HEK293 (cell line): ENCODE results near the gene USP46.

Source experiments
- CTCF ChIA-PET: fragments of 350-600 bp; formaldehyde crosslinking; extraction: SDS; loops from one replicate; lab custom pipeline; 2021; ENCODE audit warnings: antibody characterized with exemption; lab: Yijun Ruan, JAX
- POLR2A ChIA-PET: fragments of 300-600 bp; formaldehyde crosslinking; extraction: SDS; loops from one replicate; lab custom pipeline; 2020; ENCODE audit warnings: antibody characterized with exemption, inconsistent platforms; lab: Yijun Ruan, JAX
- H3K27ac ChIP-seq: fragments of 200-500 bp; sonication (Bioruptor generic); 2 replicates; pipeline ENCODE4 v1.5.1; 2014; ENCODE audit warnings: low read depth, low read length, control low read depth, inconsistent platforms; ENCODE audit errors: extremely low read depth
- H3K36me3 ChIP-seq, 2 experiments: fragments of 200-500 bp in 1 of 2; sonication (Bioruptor generic) in 1 of 2; 1 replicate in 1 of 2; 2 replicates in 1 of 2; pipeline ENCODE4 v1.5.1; 2014 to 2017; ENCODE audit warnings: inconsistent platforms in 2 of 2, low read length in 2 of 2; ENCODE audit not compliant: control insufficient read depth in 2 of 2, insufficient read depth in 1 of 2
- H3K4me1 ChIP-seq: fragments of 200-500 bp; sonication (Bioruptor generic); 2 replicates; pipeline ENCODE4 v1.5.1; 2014; ENCODE audit warnings: mild to moderate bottlenecking, low read length, inconsistent platforms; ENCODE audit not compliant: control insufficient read depth, insufficient read depth
- H3K4me3 ChIP-seq: 2 replicates; pipeline ENCODE4 v1.5.1; 2011; ENCODE audit warnings: low read depth, mild to moderate bottlenecking, control low read depth, low read length, moderate library complexity
- H3K9me3 ChIP-seq: fragments of 200-500 bp; sonication (Bioruptor generic); 2 replicates; pipeline ENCODE4 v1.5.1; 2014; ENCODE audit warnings: low read depth, low read length, inconsistent platforms; ENCODE audit not compliant: control insufficient read depth, insufficient read depth
- ATF2 ChIP-seq: fragments of 450-650 bp; formaldehyde crosslinking; IDR thresholded peaks from 2 replicates; pipeline ENCODE4 v1.5.1; 2016; ENCODE audit warnings: missing biosample characterization, missing genetic modification characterization, low read depth
- CTCF ChIP-seq: fragments of 450-650 bp; formaldehyde crosslinking; IDR thresholded peaks from 2 replicates; pipeline ENCODE4 v1.5.1; 2016; ENCODE audit warnings: missing biosample characterization, missing genetic modification characterization
- GLI2 ChIP-seq: fragments of 450-650 bp; formaldehyde crosslinking; IDR thresholded peaks from 2 replicates; pipeline ENCODE4; 2017; ENCODE audit warnings: missing biosample characterization, missing genetic modification characterization, low read depth, borderline replicate concordance
- GLIS1 ChIP-seq: fragments of 450-650 bp; formaldehyde crosslinking; IDR thresholded peaks from 2 replicates; pipeline ENCODE4 v1.5.1; 2016; ENCODE audit warnings: missing biosample characterization, missing genetic modification characterization
- SALL2 ChIP-seq: fragments of 450-650 bp; formaldehyde crosslinking; IDR thresholded peaks from 2 replicates; pipeline ENCODE4 v1.5.0; 2017; ENCODE audit warnings: missing biosample characterization, mild to moderate bottlenecking, missing genetic modification characterization, borderline replicate concordance
- SCRT1 ChIP-seq: fragments of 450-650 bp; formaldehyde crosslinking; IDR thresholded peaks from 2 replicates; pipeline ENCODE4 v1.5.1; 2016; ENCODE audit warnings: missing biosample characterization, missing genetic modification characterization, borderline replicate concordance
- ZBTB17 ChIP-seq: fragments of 450-650 bp; formaldehyde crosslinking; IDR thresholded peaks from 2 replicates; pipeline ENCODE4 v1.5.1; 2016; ENCODE audit warnings: missing biosample characterization, missing genetic modification characterization
- ZBTB44 ChIP-seq: fragments of 450-650 bp; IDR thresholded peaks from 2 replicates; pipeline ENCODE4 v1.5.1; 2018; ENCODE audit warnings: missing biosample characterization, mild to moderate bottlenecking, missing genetic modification characterization
- ZIC2 ChIP-seq: fragments of 450-650 bp; formaldehyde crosslinking; IDR thresholded peaks from 2 replicates; pipeline ENCODE4 v1.5.1; 2016; ENCODE audit warnings: missing biosample characterization, missing genetic modification characterization
- ZNF121 ChIP-seq: fragments of 450-650 bp; formaldehyde crosslinking; IDR thresholded peaks from 2 replicates; pipeline ENCODE4 v1.5.1; 2016; ENCODE audit warnings: missing biosample characterization, missing genetic modification characterization
- ZNF221 ChIP-seq: fragments of 450-650 bp; formaldehyde crosslinking; IDR thresholded peaks from 2 replicates; pipeline ENCODE4 v1.5.1; 2017; ENCODE audit warnings: missing biosample characterization, missing genetic modification characterization, borderline replicate concordance
- ZNF248 ChIP-seq: fragments of 450-650 bp; formaldehyde crosslinking; IDR thresholded peaks from 2 replicates; pipeline ENCODE4 v1.5.1; 2017; ENCODE audit warnings: missing biosample characterization, missing genetic modification characterization
- ZNF311 ChIP-seq: fragments of 450-650 bp; formaldehyde crosslinking; IDR thresholded peaks from 2 replicates; pipeline ENCODE4 v1.5.1; 2017; ENCODE audit warnings: missing biosample characterization, missing genetic modification characterization, borderline replicate concordance
- ZNF341 ChIP-seq: fragments of 450-650 bp; formaldehyde crosslinking; IDR thresholded peaks from 2 replicates; pipeline ENCODE4; 2016; ENCODE audit warnings: low read depth, missing biosample characterization, missing genetic modification characterization
- ZNF350 ChIP-seq: fragments of 450-650 bp; formaldehyde crosslinking; IDR thresholded peaks from 2 replicates; pipeline ENCODE4 v1.5.0; 2017; ENCODE audit warnings: missing biosample characterization, mild to moderate bottlenecking, missing genetic modification characterization
- ZNF404 ChIP-seq: fragments of 450-650 bp; formaldehyde crosslinking; IDR thresholded peaks from 2 replicates; pipeline ENCODE4 v1.5.1; 2017; ENCODE audit warnings: missing biosample characterization, missing genetic modification characterization
- ZNF423 ChIP-seq: fragments of 450-650 bp; formaldehyde crosslinking; IDR thresholded peaks from 2 replicates; pipeline ENCODE4 v1.5.1; 2016; ENCODE audit warnings: missing biosample characterization, missing genetic modification characterization
- ZNF600 ChIP-seq: fragments of 450-650 bp; formaldehyde crosslinking; IDR thresholded peaks from 2 replicates; pipeline ENCODE4 v1.5.1; 2016; ENCODE audit warnings: missing biosample characterization, missing genetic modification characterization

The USP46 gene

DNA sequence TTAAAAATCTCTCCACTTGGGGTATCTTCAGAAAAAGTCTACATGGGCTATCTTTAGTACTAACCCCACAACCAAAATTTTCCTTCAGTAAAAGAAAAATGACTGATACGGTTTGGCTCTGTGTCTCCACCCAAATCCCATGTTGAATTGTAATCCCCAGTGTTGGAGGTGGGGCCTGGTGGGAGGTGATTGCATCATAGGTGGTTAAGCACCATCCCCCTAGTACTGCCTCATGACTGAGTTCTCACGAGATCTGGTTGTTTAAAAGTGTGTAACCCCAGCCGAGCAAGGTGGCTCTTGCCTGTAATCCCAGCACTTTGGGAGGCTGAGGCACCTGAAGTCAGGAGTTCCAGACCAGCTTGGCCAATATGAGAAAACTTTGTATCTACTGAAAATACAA is 66.8 kb downstream of the USP46 start:
- Histone ChIP-seq H3K9me3 (no peaks in the 10 kb centered on the region), H3K4me3 (no peak overlapping the region), H3K36me3 (peaks cover 0 to 32% of the 10 kb centered on the region in 2 experiments; a peak in 1 of 3 replicates), H3K4me1 (no peaks in the 10 kb centered on the region), H3K27ac (no peak overlapping the region)
- no peak for TF ChIP-seq ZBTB17
- TF ChIP-seq ZNF350 (tag by site-specific recombination): no peak
- no peak for TF ChIP-seq ZIC2 (tag by site-specific recombination)
- TF ChIP-seq ZNF311 (tag by site-specific recombination): no peak
- no peak for TF ChIP-seq ZNF341 (tag by site-specific recombination)
- POLR2A ChIA-PET: interaction anchor here (1.4 kb wide), 1 partner anchor 120 kb away, joined by 3 read pairs; no protein-coding TSS in a partner anchor
- CTCF ChIA-PET: no interaction called here

DNA sequence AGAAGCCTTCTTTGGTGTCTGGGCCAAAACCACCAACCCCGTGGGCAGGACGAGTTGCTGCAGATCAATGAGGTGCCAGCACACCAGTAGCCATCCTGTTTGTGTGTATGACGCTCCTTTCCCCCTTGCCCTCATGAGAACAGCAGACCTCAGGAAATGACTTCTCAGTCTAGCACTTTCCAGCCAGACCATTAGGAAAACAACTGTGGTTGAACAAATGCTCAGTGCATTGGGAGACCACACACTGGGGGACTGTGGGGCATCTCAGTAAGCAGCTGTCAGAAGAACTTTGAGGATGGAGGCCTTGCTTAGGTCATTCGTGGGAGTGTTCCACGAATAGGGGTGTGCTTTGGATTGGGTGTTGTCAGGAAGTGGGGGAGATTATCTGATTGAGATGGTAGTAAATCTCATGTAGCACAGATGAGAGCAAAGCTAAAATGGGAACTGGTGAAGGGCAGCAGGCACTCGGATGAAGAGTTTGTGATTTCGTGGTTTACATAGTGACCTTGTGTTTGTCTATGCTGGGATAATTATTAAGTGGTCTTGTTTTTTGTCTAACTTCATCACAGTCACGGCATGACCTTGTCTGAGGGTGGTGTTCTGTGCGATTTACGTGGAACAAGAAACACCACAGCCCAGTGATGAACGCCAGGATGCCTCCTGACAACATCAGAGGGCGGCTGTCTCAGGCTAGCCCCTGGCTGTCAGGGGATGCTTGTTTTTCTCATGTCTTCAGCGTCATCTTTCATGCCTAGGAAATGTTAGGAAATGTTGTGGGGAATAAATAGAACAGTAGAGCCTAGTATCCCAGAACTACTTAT is 70.1 kb downstream of the USP46 start:
- CTCF ChIA-PET: interaction anchor here (1.0 to 1.7 kb wide), 3 partner anchors 8 to 394 kb away, joined by 3 to 4 read pairs (median 3); no protein-coding TSS in a partner anchor
- POLR2A ChIA-PET: interaction anchor here (1.3 kb wide), 1 partner anchor 123 kb away, joined by 3 read pairs; no protein-coding TSS in a partner anchor
- no peak overlapping the region for H3K4me3 ChIP-seq
- H3K4me1 ChIP-seq: no peaks in the 10 kb centered on the region
- H3K36me3 ChIP-seq: peaks cover 0 to 5% of the 10 kb centered on the region in 2 experiments; a peak in 1 of 3 replicates
- H3K9me3 ChIP-seq: no peaks in the 10 kb centered on the region
- no peak overlapping the region for H3K27ac ChIP-seq
- no peak for TF ChIP-seq ZBTB44 (tag by site-specific recombination)
- TF ChIP-seq ZIC2 (tag by site-specific recombination): 0 out of 2 replicates have a peak, but pooled peaks have one; percentile 17
- TF ChIP-seq GLI2 (tag by site-specific recombination): no peak

GRCh38 chr4:52588097-52588496 is 71.0 kb downstream of the USP46 start:
- H3K4me1 ChIP-seq: no peaks in the 10 kb centered on the region
- TF ChIP-seq SALL2 (tag by site-specific recombination) (no peak), ATF2 (tag by site-specific recombination) (no peak), ZNF423 (tag by site-specific recombination) (no peak), CTCF (tag by site-specific recombination) (no peak), SCRT1 (tag by site-specific recombination) (no peak), GLIS1 (no peak), ZNF311 (tag by site-specific recombination) (no peak), ZNF404 (no peak), ZNF248 (tag by site-specific recombination) (no peak), ZNF221 (tag by site-specific recombination) (no peak), ZNF600 (tag by site-specific recombination) (no peak), ZNF121 (no peak)
- no peak overlapping the region for H3K4me3 ChIP-seq
- H3K27ac ChIP-seq: no peak overlapping the region
- ChIA-PET POLR2A (interaction anchor here (1.3 kb wide), 1 partner anchor 124 kb away, joined by 3 read pairs; no protein-coding TSS in a partner anchor), CTCF (interaction anchor here (0.6 to 1.7 kb wide), 11 partner anchors 9 to 414 kb away, joined by 3 to 6 read pairs (median 4); no protein-coding TSS in a partner anchor)
- no peaks in the 10 kb centered on the region for H3K9me3 ChIP-seq
- H3K36me3 ChIP-seq: peaks cover 0 to under 1% of the 10 kb centered on the region in 2 experiments; a peak in 1 of 3 replicates
